Epithelial cell of esophagus (primary cell): ENCODE measurements around the gene IGFBP5.
A peak's percentile ranks its signal among the peaks of the same experiment; 100 is the strongest.

Source experiments
- DNase-seq: peaks from one replicate; pipeline ENCODE4 v3.0.0; 2010; ENCODE audit warnings: low read depth
- H3K4me3 ChIP-seq: 2 replicates; pipeline ENCODE4 v1.5.1; 2011; ENCODE audit warnings: mild to moderate bottlenecking, low read length, control low read depth
- TF ChIP-seq, protein P1 (sequence below): IDR thresholded peaks from 2 replicates; pipeline ENCODE4 v1.5.1; 2011; ENCODE audit warnings: low read depth, mild to moderate bottlenecking, low read length, control low read depth, inconsistent platforms; ENCODE audit not compliant: insufficient read depth; ENCODE audit errors: missing control alignments

IGFBP5 gene

DNA sequence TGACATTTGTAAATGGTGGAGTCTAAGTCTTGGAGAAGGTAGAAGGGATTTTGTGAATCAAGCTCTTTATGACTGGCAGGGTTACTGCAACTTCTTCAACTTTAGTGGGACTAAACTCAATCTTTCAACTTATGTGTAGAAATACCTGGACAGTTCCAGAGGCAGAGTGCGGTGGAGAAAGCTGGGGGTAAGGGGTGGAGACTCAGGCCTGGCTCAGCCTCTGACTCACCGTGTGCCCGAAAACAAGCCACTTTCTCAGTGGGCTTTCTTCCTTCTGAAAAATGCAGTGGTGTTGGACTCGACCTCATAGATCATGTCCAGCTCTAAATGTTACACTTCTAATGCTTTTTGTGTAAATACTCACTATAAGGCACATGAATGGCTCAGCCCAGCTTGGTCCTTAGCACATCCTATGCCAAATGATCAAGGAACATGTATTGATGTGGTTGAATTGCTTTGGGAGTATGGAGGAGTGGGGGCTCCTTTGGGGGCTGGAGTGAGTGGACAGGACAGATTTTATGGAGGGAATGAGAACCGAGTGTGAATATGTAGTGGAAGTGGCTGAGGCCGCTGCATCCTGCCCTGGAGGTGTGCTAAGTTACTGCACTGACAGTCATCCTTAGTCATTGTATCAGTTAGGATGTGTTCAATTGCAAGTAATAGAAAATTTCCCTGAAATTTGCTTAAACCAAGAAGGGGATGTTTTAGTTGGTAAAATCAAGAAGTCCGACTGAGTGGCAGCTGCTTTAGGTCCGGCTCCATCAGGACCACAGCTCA is 32.2 kb upstream of the IGFBP5 start:
- H3K4me3 ChIP-seq: no peak overlapping the region
- TF ChIP-seq, protein P1, sequence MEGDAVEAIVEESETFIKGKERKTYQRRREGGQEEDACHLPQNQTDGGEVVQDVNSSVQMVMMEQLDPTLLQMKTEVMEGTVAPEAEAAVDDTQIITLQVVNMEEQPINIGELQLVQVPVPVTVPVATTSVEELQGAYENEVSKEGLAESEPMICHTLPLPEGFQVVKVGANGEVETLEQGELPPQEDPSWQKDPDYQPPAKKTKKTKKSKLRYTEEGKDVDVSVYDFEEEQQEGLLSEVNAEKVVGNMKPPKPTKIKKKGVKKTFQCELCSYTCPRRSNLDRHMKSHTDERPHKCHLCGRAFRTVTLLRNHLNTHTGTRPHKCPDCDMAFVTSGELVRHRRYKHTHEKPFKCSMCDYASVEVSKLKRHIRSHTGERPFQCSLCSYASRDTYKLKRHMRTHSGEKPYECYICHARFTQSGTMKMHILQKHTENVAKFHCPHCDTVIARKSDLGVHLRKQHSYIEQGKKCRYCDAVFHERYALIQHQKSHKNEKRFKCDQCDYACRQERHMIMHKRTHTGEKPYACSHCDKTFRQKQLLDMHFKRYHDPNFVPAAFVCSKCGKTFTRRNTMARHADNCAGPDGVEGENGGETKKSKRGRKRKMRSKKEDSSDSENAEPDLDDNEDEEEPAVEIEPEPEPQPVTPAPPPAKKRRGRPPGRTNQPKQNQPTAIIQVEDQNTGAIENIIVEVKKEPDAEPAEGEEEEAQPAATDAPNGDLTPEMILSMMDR: peak; percentile 23
- DNase-seq: peak; percentile 56

DNA sequence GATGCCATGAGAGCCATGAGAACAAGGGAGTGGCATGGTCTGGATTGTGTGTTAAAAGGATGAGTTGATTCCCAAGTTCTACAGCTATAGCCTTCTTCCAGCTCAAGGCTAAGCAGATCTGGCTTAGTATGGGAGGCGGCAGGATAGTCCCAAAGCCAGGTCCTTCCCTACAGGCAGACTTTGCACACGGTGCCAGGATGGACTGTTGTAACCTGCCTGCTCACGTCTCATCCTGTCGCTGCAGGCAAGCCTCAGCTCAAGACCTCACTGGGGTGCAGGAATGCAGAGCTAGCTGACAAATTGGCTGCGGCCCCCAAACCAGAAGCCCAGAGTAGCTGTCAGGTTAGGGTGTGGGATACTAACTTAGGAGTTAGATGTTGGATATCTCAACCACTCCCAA is 28.8 kb upstream of the IGFBP5 start:
- H3K4me3 ChIP-seq: no peak overlapping the region
- peak; percentile 92 for DNase-seq
- TF ChIP-seq, protein P1: no peak

DNA sequence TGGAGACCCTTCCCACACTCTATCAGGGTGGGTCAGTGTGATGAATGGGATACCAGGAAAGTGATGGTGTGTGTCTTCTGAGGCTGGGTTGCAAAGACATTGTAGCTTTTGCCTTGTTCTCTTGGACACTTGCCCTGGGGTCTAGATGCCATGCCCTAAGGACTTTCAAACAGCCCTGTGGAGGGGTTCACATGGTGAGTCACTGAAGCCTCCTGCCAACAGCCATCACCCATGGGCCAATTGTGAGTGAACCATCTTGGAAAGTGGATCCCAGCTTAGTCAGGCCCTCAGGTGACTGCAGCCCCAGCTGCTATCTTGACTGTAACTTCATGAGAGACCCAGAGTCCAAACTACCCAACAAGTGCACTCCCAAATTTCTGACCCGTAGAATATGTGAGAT is 25.8 kb upstream of the IGFBP5 start:
- TF ChIP-seq, protein P1: no peak
- DNase-seq: no peak
- no peak overlapping the region for H3K4me3 ChIP-seq

DNA sequence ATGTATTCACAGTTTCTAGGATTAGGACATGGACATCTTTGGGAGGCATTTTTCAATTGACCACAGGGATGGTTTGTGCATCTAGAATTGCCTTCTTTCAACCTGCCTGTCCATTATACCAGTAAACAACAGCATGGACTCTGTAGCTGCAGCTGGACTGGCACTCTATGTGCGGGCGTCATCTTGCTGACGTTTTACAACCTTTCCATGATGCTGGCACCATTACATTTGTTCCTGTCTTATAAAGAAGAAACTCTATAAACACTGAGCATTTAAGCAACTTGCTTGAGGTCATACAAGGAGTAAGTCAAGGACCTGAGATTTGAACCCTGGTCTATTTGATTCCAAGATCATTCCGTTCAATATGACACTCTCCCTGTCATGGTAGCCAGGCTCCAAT is 25.4 kb upstream of the IGFBP5 start:
- DNase-seq: no peak
- TF ChIP-seq, protein P1: no peak
- H3K4me3 ChIP-seq: no peak overlapping the region

DNA sequence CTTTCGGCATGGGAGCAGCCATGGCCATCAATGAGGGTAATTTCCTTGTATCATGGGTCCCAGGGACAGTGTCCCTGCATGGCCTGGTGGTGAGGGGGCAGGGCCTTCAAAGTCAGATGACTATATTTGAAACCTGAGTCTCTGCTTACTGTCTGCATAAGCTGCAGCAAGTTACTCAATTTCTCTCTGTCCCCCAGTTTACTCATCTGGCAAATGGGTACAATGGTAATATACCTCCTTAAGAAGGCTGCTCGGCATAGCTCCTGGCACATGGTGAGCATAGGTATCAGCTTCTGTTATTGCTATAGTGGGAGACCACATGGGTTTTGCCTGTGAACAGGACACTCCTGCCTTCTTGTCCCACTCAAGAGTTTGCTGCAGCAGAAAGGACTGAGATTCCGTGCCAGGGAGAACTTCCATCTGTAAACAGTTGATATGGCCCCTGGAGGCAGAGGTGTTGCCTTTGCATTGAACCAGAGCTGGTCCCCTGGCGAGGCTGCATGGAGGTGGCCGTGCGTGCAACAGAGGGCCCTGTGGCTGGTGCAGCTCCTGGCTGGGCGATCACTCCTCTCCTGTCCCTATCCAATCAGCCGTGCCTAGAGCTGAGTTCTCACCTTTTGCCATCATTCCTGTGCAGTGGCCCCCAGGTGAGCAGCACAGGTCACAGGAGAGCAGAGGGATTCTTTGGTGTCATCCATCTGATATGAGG is 22.7 kb upstream of the IGFBP5 start:
- TF ChIP-seq, protein P1: no peak
- no peak for DNase-seq

DNA sequence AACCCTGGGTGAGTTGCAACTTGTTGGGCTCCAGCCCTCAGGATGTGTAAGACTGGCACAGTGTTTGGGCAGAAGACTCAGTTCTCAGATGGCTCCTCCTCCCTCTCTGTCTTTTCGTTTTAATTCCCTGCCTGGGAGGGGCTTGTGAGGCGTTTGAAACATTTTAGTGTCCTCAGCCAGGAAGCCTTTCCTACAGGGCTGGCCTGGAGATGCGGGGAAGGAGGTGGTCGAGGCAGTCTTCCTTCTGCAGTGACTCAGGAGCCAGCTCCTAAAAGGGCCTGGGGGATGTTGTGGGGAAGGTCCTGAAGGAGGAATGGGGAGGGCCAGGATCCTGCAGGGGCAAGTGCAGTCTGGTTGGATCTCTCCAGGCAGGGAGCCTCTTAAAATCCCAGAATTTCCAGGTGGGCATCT is 22.1 kb upstream of the IGFBP5 start:
- TF ChIP-seq, protein P1: no peak
- no peak overlapping the region for H3K4me3 ChIP-seq
- peak; percentile 84 for DNase-seq

More for the DNA sequence above, 22.7 kb upstream of the IGFBP5 start:
- no peak overlapping the region for H3K4me3 ChIP-seq
